ENCODE data around the gene EPPIN. TPM values are rescaled to one million over a fixed set of nuclear protein-coding genes. Genes with fewer than 3 reads are reported as not detected.
"Not testable (repeated sequence)": the region's sequence is repeated elsewhere in the genome, so short reads cannot be mapped to it uniquely, and the experiment has no call there.

Gene EPPIN
- total RNA-seq, result not detected

DNA sequence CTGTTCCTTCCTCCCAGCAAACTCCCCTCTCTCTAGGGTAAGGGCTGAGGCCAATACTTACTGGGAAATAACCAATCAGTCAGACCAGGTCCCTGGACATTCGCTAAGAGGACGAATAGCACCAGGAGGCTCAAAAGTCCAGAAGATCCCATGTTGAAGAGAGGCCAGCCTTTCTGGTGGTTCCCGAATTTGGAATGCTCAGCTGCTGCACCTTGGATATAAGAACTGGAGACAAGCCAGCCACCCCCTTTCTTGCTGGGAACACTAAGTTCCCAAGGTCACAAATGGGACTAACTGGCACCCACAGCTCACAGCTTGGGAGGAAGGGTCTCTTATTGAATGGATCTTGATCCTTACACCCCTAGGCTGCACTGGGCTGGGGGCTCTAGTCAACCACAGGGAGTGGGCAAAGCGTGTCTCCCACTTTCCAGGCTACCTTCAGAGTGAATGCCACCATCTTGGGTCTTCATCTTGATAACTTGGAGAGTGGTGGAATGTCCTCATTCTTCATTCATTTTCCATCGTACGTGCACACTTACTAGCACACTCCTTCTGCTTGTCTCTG lies at the start of gene EPPIN:
Gene EPPIN, minus strand, starts transcription at position 196 of the 565 bp plus-strand sequence. Its CDS starts 44 bp downstream, at position 152.
- no peak for DNase-seq (ENCODE audit: low spot score)

DNA sequence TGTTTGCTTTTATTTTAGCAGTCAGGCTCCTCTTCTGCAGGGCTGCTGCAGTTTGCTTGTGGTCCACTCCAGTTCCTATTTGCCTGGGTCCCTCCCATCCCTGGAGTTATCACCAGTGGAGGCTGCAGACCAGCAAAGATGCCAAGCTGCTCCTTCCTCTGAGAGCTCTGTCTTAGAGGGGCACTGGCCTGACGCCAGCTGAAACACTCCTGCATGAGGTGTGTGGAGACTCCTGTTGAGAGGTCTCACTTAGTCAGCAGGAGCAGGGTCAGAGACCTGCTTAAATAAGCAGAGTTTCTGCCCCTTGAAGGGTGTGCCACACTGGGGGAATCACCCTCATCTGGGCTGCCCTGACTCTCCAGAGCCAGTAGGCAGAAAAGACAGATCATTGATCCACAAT lies 48.0 kb upstream of the EPPIN start:
- DNase-seq (ENCODE audit: low spot score), result no peak

DNA sequence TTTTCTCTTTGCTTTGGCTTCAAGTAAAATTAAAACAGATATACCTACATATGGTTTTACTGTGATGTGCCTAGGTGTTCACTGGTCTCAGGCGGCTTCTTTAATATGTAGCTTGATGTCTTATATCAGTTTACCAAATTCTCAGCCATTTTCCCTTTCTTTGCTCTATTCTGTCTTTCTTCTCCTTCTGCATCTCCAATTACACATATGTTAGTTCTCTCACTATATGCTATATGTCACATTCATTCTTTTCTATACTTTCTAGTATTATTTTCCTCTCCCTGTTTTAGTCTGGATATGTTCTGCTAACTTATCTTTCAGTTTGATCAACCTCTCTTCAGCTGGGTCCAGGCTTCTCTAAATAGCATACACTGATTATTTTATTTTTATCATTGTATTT lies 46.3 kb upstream of the EPPIN start:
- no peak for DNase-seq (ENCODE audit: low spot score)

DNA sequence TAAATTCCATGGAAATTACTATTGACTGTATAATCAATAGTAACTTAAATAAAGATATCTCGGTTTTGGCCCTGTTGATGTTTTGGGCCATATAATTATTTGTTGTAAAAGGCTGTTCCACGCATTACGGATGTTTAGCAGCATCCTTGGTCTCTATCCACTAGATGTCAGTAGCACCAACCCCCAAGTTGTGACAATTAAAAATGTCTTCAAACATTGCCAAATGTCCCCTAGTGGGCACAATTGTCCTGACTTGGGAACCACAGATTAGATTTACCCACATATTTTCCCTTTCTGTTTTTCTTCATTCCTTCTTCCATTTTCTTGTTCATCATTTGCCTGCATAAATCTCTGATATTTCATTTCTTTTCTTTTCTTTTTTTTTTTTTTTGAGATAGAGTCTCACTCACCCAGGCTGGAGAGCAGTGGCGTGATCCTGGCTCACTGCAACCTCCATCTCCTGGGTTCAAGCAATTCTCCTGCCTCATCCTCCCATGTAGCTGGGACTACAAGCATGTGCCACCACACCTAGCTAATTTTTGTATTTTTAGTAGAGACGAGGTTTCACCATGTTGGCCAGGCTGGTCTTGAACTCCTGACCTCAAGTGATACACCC lies 45.5 kb upstream of the EPPIN start:
- peak; percentile 12 for DNase-seq (ENCODE audit: low spot score)

DNA sequence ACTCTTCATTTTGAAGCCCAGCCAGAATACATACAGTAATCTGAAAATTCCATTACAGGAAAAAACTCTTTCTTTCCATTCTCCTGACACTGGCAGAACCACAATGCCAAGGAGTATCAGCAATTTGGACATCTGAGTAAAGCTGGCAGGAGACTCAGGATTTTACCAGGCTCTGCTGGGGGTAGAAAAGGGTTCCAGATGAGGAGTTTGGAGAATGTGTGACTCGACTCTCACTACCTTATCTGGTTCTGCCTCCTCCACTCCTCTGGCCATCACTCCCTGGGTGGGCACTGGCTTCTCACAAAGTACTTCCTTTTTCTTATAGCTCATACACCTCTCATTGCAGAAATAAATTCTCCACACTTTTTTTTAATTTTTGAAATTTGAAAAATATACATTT lies 42.5 kb upstream of the EPPIN start:
- no peak for DNase-seq (ENCODE audit: low spot score)

DNA sequence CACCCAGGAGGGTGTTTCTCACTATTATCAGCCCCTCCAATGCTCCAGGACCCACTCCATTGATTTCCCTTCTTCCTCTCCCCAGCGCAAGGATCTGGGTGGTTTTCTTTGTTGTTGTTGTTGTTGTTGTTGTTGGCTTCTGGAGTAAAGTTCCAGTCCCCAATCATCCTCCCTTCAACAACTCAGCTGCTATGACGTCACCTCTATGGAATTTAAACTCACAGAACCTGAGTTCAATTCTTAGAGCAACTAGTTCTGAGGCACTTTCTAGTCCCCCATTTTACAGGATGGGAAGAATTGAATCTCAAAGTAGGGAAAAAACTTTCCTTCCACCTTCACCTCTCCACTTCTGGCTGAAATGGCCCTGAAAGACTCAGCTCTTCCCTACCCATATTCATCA lies 41.6 kb upstream of the EPPIN start:
- no peak for DNase-seq (ENCODE audit: low spot score)

DNA sequence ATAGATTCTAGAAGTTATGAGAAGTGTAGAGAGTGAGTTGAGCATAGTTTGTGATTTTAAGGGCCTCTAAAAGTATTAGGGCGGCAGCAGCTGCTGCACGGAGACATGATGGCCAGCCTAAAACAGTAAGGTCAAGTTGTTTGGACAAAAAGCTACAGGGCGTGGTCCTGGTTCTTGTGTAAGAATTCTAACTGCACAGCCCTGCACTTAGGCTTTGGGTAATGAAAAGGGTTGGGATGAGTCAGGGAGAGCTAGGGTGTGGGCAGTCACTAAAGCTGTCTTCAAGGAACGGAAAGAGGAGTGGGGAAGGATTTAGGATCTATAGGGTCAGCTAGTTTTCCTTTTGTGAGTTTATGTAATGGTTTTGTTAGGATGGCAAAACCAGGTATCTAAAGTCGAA lies 38.8 kb upstream of the EPPIN start:
- DNase-seq (ENCODE audit: low spot score), result not testable (repeated sequence)

DNA sequence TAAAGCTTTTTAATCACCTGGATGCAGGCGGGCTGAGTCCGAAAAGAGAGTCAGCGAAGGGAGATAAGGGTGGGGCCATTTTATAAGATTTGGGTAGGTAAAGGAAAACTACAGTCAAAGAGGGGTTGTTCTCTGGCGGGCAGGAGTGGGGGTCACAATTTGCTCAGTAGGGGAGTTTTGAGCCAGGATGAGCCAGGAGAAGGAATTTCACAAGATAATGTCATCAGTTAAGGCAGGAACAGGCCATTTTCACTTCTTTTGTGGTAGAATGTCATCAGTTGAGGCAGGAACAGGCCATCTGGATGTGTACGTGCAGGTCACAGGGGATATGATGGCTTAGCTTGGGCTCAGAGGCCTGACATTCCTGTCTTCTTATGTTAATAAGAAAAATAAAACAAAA lies 37.1 kb upstream of the EPPIN start:
- not testable (repeated sequence) for DNase-seq (ENCODE audit: low spot score)

DNA sequence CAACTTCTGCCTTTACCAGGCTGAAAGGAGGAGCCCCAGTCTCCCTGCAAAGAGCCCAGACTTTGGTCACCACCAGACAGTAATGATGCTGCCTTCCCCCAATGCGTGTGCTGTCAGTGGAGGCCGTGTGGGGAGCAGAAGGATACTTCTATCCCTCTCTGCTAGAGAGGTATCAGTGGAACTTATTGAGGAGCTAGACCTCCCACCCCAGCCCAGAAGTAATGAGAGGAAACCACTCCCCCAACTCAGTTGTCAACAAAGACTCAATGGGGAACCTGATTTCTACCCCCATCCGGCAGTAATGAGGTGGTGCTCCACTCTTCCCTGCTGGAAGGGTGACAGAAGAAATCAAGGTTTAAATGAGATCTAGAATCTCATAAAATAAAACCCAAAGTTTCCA lies 36.3 kb upstream of the EPPIN start:
- DNase-seq (ENCODE audit: low spot score), result no peak

DNA sequence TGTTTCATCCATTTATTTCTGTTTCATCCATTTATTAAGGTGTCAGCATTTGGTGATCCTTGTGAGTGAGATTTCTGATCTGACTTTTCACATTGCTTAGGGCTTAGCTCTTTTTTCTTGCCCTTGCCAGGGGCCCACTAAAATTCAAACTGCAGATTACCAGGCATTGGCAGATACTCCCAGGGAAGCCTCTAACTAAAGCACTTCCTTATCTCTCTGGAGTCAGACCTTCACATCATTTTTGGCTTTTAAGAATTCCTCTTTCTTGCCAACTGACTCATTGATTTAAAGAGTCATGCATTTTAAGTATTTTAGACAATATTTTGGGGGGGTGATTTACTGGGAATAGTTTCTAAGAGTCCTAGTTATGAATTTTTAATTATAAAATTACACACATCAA lies 34.5 kb upstream of the EPPIN start:
- DNase-seq (ENCODE audit: low spot score), result no peak

DNA sequence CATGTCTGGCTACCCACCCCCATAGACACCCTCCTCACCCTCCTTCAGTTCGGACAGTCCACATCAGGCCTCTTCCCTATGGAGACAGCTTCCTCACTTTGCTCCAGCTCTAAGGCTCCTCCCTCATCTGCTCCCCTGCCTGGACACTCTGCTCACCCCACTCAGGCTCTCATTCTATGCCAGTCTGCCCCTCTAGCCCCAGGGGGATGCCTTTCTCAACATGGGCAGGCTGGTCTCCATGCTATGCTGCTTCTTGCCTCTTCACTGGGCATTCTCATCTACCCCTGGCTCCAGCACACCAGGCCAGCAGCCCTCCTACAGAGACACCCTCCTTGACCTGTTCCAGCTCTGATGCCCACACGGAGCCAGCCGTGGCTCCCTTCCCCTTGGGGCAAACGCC lies 32.0 kb upstream of the EPPIN start, which contains the start of gene WFDC8:
Gene WFDC8, minus strand, starts transcription at position 101 of the 400 bp plus-strand sequence. Its CDS starts 37 bp downstream, at position 64.
- DNase-seq (ENCODE audit: low spot score), result no peak

DNA sequence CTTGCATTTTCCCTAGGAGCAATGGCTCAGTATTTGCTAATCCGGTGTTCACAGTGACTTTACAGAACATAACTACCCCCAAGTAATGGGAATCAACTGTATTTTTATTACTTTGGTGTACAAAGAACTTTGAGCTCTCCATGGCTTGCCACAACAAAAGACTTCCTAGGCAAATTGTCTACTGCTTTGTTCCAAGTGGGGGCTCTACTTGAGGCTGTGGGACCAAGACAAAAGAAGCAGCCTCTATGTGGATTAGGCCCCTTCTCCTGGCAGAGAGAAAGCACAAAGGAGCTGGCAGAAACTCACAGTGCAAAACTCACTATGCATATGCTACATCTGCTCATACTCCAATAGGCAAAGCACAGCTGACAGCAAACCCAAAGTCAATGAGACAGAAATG lies 31.0 kb upstream of the EPPIN start:
- DNase-seq (ENCODE audit: low spot score), result no peak

DNA sequence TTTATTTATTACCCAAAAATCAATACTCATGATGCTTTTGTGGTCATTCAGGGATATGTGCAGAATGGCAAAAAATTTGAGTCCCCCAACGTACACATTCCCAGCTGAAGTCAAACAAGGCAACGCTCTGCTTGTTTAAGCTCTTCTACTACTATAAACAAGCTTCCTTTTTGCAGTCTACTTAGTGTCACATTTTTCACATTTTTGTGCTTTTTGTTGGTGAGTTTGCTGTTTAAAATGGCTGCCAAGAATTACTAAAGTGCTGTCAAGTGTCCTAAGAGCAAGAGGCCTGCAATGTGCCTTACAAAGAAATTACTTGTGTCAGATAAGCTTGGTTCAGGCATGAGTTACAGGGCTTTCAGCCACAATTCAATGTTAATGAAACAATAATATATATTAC lies 29.8 kb upstream of the EPPIN start:
- no peak for DNase-seq (ENCODE audit: low spot score)

DNA sequence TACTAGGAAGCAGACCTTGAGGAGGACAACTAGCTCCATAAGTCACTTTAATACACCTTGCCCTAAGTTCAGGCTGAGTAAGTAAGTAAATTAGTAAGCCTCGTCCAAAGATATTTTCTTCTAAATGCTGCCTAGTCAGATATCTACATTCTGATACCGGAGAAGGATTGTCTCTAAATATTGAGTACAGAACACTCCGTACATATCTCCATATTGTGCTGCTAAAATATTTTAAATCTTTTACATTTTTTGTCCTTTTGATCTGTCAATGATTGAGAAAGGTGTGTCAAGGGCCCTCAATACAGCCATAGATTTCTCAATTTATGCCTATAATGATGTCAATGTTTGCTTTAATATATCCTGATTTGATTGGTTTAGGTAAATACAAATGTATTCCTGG lies 28.7 kb upstream of the EPPIN start:
- DNase-seq (ENCODE audit: low spot score), result no peak

DNA sequence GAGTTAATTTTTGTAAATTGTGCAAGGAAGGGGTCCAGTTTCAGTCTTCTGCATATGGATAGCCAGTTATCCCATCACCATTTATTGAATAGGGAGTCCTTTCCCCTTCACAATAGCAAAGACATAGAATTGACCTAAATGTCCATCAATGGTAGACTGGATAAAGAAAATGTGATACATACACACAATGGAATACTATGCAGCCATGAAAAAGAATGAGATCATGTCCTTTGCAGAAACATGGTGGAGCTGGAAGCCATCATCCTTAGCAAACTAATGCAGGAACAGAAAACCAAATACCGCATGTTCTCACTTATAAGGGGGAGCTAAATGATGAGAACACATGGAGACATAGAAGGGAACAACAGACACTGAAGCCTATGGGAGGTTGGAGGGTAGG lies 22.4 kb upstream of the EPPIN start:
- DNase-seq (ENCODE audit: low spot score), result not testable (repeated sequence)

DNA sequence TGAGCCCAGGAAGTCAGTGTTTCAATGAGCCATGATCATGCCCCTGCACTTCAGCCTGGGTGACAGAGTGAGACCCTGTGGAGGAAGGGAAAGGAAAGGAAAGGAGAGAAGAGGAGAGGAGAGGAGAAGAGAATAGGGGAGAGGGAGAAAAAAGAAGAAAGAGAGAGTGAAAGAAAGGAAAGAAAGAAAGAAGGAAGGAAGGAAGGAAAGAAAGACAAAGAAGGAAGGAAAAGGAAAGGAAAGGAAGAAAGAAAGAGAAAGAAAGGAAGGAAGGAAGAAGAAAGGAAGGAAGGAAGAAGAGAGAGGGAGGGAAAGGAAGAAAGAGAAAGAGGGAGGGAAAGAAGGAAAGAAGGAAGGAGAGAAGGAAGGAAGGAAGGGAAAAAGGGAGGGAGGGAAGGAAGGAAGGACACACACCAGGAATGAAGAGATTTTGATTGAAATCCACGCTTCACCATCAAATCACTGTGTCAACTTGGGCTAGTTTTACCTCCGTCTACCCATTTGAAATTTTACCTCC lies 17.6 kb upstream of the EPPIN start:
- DNase-seq (ENCODE audit: low spot score), result no peak

DNA sequence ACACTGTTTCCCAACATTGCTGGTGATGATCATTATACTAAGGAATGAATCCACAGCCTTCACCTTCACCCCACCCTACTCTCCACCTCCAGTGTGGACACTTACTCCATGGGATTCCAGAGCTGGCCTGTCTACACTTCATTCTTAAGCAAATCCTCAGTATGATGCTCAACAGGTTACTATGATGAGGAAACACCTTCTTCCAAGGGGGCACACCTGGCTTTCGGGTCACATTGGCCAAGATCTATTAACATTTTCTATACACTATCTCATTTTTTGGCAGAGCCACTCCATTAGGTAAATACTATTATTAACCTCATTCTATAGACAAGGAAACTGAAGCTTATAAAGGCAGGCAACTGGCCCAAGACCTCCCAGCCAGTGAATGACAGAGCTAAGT lies 8.0 kb upstream of the EPPIN start:
- no peak for DNase-seq (ENCODE audit: low spot score)

DNA sequence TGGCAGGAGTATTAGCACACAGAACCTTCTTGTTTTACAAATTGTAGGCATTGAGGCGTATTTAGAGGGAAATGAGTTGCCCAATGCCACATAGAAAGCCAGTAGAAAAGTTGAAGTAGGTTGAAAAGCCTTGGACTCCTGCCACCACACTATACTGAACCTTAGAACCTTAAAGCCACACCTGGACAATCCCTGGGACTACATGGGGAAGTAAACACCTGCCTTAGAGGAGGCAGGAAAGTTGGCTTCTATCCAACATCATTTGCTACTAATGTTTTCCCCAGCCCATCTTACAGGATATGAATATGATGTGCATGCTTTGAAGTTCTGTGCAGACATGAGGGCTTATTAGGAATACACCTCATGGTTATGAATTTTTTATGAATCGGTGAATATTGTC lies 5.3 kb upstream of the EPPIN start:
- DNase-seq (ENCODE audit: low spot score), result no peak

DNA sequence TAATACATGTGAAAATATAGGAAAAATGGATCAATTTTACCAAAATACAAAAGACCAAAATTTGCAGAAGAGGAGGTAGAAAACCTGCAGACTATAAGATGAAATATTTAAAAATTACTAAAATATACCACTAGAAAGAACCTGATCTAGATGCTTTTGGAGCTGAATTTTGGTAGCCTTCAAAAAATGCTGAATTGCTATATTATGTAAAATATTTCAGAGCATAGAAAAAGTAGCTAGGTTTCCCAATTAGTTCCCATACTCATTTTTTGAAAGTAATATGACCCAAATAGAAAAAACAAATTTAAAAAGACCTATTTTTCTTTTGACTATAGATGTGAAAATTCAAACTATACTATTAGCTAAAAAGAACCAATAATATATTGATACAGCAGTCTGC lies 3.6 kb upstream of the EPPIN start:
- DNase-seq (ENCODE audit: low spot score), result no peak

DNA sequence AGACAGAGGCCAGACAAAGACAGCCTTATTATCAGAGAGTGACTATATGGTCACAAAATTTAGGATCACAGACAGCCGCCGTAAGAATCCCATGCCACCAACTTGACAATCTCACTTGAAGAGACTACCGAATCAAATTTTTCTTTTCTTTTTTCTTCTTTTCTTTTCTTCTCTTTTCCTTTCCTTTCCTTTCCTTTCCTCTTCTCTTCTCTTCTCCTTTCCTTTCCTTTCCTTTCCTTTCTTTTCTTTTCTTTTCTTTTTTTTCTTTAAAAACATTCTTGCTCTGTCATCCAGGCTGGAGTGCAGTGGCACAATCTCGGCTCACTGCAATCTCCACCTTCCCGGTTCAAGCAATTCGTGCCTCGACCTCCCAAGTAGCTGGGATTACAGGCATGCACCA lies 1.2 kb upstream of the EPPIN start:
- no peak for DNase-seq (ENCODE audit: low spot score)

DNA sequence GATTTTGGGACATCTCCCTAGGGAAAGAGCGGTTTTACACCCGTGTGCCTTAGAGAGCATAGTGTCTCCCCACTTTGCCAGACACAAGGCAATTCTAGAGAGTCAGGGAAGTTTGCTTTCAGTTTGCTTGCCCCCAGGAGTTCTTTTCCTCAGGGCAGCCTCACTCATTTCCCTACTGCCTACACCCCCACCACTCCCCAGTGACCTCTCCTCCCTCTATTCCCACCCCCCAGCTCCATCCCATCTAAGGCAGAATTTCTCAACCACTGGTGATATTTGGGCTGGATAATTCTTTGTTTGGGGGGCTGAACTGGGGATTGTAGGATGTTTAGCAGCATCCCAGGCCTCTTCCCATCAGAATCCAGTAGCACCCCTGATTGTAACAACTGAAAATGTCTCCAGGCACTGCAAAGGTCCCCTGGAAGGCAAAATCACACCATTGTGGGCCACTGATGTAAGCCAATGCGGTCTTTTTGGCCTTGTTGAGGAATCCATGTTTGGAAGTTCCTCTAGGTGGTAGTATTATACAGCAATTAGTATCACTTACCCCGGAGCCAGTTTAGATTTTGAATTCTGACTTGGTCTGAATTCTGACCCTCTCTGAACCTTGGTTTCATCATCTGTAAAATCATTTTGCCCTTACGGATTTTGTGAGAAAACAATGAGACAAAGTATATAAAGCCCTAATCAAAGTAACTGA lies 1.3 kb downstream of the EPPIN start:
- DNase-seq (ENCODE audit: low spot score), result no peak

DNA sequence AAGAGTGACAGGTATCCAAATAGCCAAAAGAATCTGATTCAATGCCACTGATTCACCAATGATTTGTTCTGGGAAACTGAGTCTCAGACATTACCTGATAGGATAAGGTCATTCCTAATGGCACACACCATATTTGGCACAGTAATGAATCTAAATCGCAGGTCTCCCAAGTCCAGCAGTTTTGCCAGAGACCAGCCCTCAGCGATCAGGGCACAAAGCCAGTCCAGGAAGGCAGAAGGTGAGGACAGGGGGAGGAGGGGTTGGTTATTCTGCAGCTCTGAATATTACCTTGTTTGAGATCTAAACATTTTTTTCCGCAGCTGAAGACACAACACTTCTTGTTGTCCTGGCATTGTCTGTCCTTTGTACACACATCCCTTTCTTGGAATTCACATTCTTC lies 1.9 kb downstream of the EPPIN start:
- no peak for DNase-seq (ENCODE audit: low spot score)

DNA sequence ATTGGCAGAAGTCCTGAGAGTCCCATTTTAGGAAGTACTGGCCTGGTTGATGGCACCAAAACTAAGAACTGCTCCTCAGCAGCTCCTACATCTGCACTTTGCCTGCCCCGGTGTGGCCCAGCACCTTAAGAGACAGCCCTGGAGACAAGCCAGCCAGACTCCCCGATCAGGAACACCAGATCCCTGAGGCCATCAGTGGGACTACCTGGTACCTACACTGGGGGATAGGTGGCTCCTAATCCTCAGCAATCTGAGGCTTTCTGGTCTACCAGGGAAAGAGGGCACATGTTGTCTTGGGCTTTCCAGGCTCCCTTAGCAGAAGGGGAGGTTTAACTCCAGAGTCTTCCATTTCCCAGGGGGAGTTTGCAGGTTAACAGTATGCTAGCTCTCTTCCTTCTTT lies 7.8 kb downstream of the EPPIN start, which contains the start of gene WFDC6:
Gene WFDC6, minus strand, starts transcription at position 101 of the 400 bp plus-strand sequence. Its CDS starts 75 bp downstream, at position 26.
- no peak for DNase-seq (ENCODE audit: low spot score)
